ENCODE data around the gene OR2V2.

- TF ChIP-seq POLR2A (IDR thresholded peaks at IDR 0.05; ENCODE audit: low read depth, low read length), result no peak
- TF ChIP-seq TAF1 (IDR thresholded peaks at IDR 0.05; ENCODE audit: borderline replicate concordance, low read depth, low read length), result no peak
- TF ChIP-seq POLR2AphosphoS5 (IDR thresholded peaks at IDR 0.05; ENCODE audit: low read depth, low read length), result no peak
Observed at GRCh38 chr5:181184845-181185216, 37.4 kb downstream of the OR2V2 start.
